Testis (tissue), 3 donors: ENCODE measurements around the gene HNRNPH1. TPM values are rescaled to one million over a fixed set of nuclear protein-coding genes. Genes with fewer than 3 reads are reported as not detected.
"Not testable (repeated sequence)": the region's sequence is repeated elsewhere in the genome, so short reads cannot be mapped to it uniquely, and the experiment has no call there.

ENCODE experiments used
- DNase-seq: peaks from one replicate; pipeline ENCODE4 v3.0.0-alpha.2; 2019
- H3K27ac ChIP-seq, 2 donors: fragments of 200-600 bp; sonication (generic); one replicate each; pipeline ENCODE4 v1.5.1; 2019
- H3K27me3 ChIP-seq: fragments of 200-600 bp; sonication (generic); one replicate; pipeline ENCODE4 v1.5.1; 2019
- H3K36me3 ChIP-seq: fragments of 200-600 bp; sonication (generic); one replicate; pipeline ENCODE4 v1.5.1; 2017; ENCODE audit warnings: low read depth; ENCODE audit errors: missing control alignments
- H3K4me1 ChIP-seq: fragments of 200-600 bp; sonication (generic); one replicate; pipeline ENCODE4 v1.5.1; 2019
- H3K4me3 ChIP-seq, 2 donors: fragments of 200-600 bp; sonication (generic); one replicate each; pipeline ENCODE4 v1.5.1; 2017 to 2019
- H3K9me3 ChIP-seq: fragments of 200-600 bp; sonication (generic); one replicate; pipeline ENCODE4 v1.5.1; 2017
- POLR2A ChIP-seq: fragments of 450-650 bp; IDR thresholded peaks from one replicate; pipeline ENCODE4 v1.6.1; 2017; ENCODE audit warnings: antibody characterized with exemption, mild to moderate bottlenecking, moderate library complexity
- WGBS, 2 donors: methylation state at CpG; one replicate each; pipeline ENCODE4 v1.1.5; 2018; 5-methylcytosine and 5-hydroxymethylcytosine counted together
- intact Hi-C: fragments of 100-400 bp; cut with DNase I; formaldehyde crosslinking; loops from one replicate; pipeline ENCODE4 v1.15.1; 2023; ENCODE audit warnings: low total_unique reads
- polyA plus RNA-seq: library from polyadenylated mRNA; stranded (reverse); fragments of 350-450 nt; fragmentation: Illumina TruSeq; extraction: RNeasy Lipid Tissue Mini Kit (QIAGEN cat#74804); gene quantifications from one replicate; pipeline ENCODE4 v1.2.3, GENCODE V29; 2014; ENCODE audit warnings: low read depth, low replicate concordance; ENCODE audit not compliant: insufficient read depth
- total RNA-seq, 2 donors: library from RNA; depleted of rRNA; stranded (reverse); fragments of >200 nt; gene quantifications; one replicate each; pipeline ENCODE4 v1.2.3, GENCODE V29; 2016
- TF ChIP-seq, protein P1 (sequence below), 3 experiments: fragments of 450-650 bp in 2 of 3; fragments of 200-600 bp in 1 of 3; sonication (generic) in 1 of 3; IDR thresholded peaks; one replicate each; pipeline ENCODE4 v1.5.1; 2016 to 2019; ENCODE audit warnings: antibody characterized with exemption in 3 of 3, mild to moderate bottlenecking in 2 of 3, moderate library complexity in 1 of 3

HNRNPH1 gene
- total and polyA plus RNA-seq, 3 donors from 2014 or later = 395 to 636 (median 626) TPM

DNA sequence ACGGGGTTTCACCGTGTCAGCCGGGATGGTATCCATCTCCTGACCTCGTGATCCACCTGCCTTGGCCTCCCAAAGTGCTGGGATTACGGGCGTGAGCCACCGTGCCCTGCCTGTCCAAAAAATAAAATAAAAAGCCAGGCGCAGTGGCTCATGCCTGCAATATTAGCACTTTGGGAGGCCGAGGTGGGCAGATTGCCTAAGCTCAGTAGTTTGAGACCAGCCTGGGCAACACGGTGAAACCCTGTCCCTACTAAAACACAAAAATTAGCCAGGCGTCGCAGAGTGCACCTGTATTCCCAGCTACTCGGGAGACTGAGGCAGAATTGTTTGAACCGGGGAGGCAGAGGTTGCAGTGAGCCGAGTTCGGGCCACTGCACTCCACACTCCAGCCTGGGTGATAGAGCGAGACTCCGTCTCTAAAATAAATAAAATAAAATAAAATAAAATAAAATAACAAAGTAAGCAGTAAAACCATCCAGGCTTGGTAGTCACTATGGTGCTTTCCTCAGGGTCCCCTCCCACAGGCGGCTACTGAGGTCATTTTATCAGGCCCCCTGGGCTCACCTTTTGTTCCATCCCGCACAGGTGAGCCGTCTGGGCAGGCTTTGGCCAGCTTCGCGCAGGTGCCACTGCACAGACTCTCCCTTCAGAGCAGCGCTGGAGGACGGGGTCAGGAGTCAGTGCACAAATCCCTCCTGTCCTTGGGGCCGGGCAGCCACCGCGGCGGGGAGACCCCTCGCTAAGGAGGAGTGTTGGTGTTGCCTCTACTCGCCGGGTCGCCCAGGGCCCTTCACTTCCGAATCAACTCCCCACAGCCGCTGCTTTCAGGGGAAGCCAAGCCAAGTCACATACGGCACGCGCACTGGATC lies 10.3 kb upstream of the HNRNPH1 start:
- H3K27me3 ChIP-seq, H3K4me1 ChIP-seq, H3K36me3 ChIP-seq, DNase-seq, intact Hi-C loops, H3K9me3 ChIP-seq, H3K27ac ChIP-seq: not testable (repeated sequence)
- 38 to 46% methylated on average over 17 to 23 of the region's 38 CpGs for WGBS, 2 donors
- H3K4me3 ChIP-seq = peak overlapping the region in 1 of 2 donors; percentile 34

DNA sequence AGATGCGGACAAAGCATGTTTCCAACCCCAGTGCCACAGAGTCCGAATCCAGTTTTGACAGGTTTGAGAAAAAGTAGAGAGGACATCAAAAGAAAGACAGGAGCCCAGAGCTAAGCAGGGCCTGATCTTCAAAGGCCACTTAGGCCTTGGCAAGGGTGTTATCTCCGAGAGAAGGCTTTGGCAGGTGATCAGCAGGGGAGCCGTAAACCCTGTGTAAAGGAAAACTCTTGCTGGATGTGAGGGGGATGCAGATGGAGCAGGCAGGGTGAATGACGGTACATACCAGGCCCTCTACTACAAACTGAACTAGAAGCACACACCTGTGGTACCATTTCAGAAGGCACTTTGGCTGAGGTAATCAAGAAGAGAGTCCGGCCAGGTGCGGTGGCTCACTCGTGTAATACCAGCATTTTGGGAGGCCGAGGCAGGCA lies 1.4 kb upstream of the HNRNPH1 start:
- Histone ChIP-seq H3K27me3 (no peaks in the 10 kb centered on the region), H3K4me3 (peak overlapping the region in 1 of 2 donors; percentile 91), H3K9me3 (no peaks in the 10 kb centered on the region), H3K27ac (peak overlapping the region; percentile 99 to 100), H3K36me3 (no peaks in the 10 kb centered on the region), H3K4me1 (peaks cover 29% of the 10 kb centered on the region)
- TF ChIP-seq, protein P1, sequence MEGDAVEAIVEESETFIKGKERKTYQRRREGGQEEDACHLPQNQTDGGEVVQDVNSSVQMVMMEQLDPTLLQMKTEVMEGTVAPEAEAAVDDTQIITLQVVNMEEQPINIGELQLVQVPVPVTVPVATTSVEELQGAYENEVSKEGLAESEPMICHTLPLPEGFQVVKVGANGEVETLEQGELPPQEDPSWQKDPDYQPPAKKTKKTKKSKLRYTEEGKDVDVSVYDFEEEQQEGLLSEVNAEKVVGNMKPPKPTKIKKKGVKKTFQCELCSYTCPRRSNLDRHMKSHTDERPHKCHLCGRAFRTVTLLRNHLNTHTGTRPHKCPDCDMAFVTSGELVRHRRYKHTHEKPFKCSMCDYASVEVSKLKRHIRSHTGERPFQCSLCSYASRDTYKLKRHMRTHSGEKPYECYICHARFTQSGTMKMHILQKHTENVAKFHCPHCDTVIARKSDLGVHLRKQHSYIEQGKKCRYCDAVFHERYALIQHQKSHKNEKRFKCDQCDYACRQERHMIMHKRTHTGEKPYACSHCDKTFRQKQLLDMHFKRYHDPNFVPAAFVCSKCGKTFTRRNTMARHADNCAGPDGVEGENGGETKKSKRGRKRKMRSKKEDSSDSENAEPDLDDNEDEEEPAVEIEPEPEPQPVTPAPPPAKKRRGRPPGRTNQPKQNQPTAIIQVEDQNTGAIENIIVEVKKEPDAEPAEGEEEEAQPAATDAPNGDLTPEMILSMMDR (IDR thresholded peaks at IDR 0.05) = no peak
- no peak for TF ChIP-seq POLR2A
- no peak for DNase-seq
- intact Hi-C loops = loop anchor here (10.0 kb wide), 1 partner anchor 70 kb away; the partner anchor contains the start of gene CANX
- 43 to 61% methylated on average over 9 of the region's 9 CpGs for WGBS, 2 donors

DNA sequence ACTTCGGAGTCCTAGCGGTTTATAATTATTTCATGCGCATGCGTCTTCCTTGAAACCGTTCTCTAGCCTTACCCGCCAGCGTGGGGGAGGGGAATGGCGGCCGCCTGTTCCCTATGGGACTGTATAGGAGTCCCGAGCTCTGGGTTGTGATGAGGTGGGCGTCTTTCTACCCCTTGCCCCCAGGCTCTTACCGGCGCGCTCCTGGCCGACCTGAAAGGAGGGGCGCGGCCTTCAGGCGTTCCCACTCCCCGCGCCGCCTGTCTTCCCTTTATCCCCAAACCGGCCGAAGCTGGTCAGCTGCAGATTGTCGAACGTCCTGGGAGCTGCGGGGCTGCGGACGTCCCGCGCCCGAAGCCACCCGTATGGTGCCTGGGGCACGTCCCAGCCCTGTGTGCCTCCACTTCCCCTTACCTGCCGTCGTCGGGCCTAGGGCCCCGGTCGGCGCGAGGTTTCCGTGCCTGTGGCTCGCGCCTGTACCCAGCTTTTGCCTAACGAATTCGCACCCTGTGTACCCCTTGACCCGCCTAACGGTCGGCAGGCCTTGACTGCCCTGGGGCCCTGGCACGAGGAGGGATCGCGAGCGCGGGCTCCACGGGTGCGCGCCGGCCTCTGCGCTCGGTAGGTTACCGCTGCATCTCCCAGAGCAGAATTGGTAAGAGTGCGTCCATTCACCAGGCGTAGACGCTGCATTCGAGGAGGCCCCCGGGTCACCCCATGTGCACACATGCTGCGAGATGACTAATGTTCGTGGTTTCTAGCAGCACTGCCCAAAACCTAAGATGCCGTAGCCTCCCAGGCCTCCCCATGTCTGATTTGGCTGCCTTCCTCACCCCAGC lies 653 bp upstream of the HNRNPH1 start:
- 2 to 9% methylated on average over 34 to 68 of the region's 68 CpGs for WGBS, 2 donors

DNA sequence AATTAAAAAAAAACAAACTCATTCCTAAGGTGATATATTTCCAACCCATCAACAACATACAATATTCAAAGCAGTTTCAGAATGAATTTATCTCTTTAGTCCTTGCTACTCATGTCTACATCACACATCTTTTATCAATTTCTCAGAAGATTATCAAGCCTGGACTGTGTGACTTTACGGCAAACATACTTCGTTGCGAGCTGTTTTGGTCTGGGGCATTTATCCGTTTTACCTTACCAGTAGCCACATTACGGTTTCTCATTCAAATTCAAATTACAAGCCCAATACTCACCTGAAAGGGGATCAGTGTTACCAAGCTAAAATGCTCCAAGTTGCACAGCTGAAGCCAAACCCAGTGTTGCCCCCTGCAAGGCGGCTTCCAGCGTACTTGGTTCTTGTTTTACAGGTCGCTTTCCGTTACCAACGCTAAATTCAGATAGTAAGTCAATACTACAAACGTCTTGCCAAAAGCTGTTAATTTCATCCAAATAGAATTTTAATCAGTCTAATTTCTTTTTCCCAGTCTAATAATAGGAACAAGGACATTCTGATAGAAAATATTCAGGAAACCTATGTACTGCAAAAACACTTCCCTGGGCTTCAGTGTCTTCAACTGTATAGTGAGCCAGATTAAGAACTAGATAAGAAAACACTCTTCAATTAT lies 1.8 kb downstream of the HNRNPH1 start:
- no peaks in the 10 kb centered on the region for H3K36me3 ChIP-seq
- WGBS, 2 donors = 7 to 15% methylated on average over 11 of the region's 11 CpGs
- H3K27ac ChIP-seq = peak overlapping the region; percentile 75 to 100
- DNase-seq = no peak
- no peaks in the 10 kb centered on the region for H3K9me3 ChIP-seq
- intact Hi-C loops = loop anchor here (10.0 kb wide), 1 partner anchor 73 kb away; the partner anchor contains the start of gene CANX
- H3K4me3 ChIP-seq = peak overlapping the region; percentile 91 to 100
- H3K4me1 ChIP-seq = peaks cover 39% of the 10 kb centered on the region
- TF ChIP-seq, protein P1 (IDR thresholded peaks at IDR 0.05) = no peak
- no peak for TF ChIP-seq POLR2A
- H3K27me3 ChIP-seq = no peaks in the 10 kb centered on the region

More for the DNA sequence above, 653 bp upstream of the HNRNPH1 start:
- Histone ChIP-seq H3K4me3 (peak overlapping the region; percentile 91 to 100), H3K27me3 (no peaks in the 10 kb centered on the region), H3K9me3 (no peaks in the 10 kb centered on the region), H3K27ac (peak overlapping the region; percentile 99 to 100), H3K36me3 (no peaks in the 10 kb centered on the region), H3K4me1 (peaks cover 36% of the 10 kb centered on the region)
- intact Hi-C loops = loop anchor here (10.0 kb wide), 1 partner anchor 71 kb away; the partner anchor contains the start of gene CANX
- DNase-seq = peak; percentile 44
- no peak for TF ChIP-seq POLR2A
- TF ChIP-seq, protein P1 (IDR thresholded peaks at IDR 0.05) = peak in 1 of 3 experiments; percentile 3
